NCI-H1092 treated with DMSO at 0.1 percent for 48 hours (cell line): ENCODE results near the gene ILF3.
"Not testable (repeated sequence)": the region's sequence is repeated elsewhere in the genome, so short reads cannot be mapped to it uniquely, and the experiment has no call there.

Experiments used
- DNase-seq: peaks from one replicate; lab custom pipeline; 2025; lab: John Stamatoyannopoulos, UW

The ILF3 gene

DNA sequence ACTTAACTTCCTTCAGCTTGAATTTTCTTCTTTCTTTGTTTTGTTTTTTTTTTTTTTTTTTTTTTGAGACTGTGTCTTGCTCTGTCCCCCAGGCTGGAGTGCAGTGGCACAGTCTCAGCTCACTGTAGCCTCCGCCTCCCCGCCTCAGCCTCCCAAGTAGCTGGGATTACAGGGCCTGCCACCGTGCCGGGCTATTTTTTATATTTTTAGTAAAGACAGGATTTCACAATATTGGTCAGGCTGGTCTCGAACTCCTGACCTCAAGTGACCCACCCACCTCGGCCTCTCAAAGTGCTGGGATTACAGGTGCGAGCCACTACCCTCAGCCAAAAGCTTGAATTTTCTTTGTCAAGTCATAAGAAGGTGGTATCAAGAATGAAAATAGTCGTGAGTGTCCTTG, 21.1 kb downstream of the ILF3 start:
- DNase-seq, result not testable (repeated sequence)

DNA sequence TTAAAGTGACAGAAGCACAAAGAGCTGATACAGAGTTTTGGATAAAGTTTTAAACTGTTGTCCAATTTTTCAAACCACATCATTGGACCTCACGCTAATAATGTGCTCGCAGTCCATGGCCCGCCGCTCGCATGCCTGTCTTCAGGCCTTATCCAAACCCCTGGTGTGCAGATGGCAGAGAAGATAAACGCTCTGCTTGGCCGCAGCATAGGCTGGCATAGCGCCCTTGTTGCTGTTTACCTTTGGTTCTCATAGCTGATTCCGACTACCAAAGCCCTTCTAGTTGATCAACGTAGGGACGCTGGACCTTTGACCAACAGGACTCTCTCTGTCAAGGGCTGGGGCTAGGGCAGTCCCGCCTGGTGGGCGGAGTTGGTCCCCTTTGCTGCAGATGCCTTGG, 23.6 kb downstream of the ILF3 start:
- no peak for DNase-seq

DNA sequence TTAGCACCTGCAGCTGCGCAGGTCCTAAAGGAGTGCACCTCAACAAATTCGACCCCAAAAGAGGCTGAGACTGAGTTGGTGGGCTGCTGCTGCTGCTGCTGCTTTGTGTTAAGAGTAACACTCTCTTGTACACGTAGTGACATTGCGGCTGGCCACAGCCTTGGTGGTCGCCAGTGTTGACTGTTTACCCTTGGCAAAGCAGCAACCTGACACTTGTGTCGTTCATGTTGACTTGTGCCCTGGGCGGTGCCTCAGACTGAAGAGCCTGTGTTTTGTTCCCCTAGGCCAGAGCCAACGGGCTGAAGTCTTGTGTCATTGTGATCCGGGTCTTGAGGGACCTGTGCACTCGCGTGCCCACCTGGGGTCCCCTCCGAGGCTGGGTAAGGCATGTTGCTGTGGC, 24.7 kb downstream of the ILF3 start:
- no peak for DNase-seq

DNA sequence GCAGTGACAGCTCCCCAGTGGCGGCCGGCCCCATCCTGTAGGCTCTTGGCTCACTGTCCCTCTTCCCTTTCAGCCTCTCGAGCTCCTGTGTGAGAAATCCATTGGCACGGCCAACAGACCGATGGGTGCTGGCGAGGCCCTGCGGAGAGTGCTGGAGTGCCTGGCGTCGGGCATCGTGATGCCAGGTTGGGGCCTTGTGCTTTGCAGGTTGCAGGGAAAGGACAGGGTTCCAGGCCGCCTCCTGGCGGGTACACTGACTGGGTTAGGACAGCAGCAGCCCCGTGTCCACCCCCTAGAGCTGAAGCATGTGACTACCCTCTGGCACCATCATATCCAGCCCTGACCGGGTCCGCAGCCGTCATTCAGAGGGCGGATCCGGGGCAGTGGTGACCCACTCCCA, 25.6 kb downstream of the ILF3 start:
- no peak for DNase-seq

DNA sequence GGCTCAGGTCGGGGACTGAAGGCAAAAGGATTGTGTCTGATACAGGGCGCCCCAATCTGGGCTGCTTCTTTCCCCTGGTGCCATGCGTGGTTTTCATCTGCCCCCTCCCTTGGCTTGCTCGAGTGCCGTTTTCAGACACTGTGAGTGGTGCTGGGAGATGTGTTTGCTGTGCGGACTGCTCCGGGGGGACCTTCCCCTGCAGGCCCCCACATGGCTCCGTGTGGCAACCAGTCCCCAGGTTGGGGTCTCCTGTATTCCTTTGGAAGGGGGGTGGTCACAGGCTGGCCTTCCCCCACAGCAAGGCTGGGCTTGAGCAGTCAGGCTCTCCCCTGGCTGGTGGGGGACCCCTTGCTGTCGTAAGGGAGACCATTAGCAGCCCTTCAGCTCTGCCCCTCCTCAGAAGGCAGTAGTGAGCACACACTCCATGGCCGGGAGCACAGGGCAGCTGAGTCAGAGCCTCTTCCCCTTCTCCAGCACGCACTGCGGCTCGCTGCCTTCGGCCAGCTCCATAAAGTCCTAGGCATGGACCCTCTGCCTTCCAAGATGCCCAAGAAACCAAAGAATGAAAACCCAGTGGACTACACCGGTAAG, 26.5 kb downstream of the ILF3 start:
- no peak for DNase-seq

DNA sequence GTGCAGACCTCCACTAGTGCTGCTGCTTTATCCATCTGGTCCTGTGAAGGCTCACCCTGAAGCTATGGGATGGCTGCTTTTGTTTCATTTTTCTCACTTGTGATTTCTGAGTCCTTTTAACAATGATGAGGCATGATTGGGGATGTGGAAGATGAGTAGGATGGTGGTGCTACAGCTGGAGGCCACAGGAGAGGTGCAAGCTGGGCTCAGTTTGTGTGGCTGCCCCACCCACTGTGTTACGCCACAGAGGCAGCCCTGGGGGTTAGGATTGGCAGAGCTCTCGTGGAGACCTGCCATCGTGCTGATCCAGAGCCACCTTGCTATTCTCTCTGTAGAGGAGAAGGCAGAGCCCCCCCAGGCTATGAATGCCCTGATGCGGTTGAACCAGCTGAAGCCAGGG, 27.5 kb downstream of the ILF3 start:
- DNase-seq, result no peak

DNA sequence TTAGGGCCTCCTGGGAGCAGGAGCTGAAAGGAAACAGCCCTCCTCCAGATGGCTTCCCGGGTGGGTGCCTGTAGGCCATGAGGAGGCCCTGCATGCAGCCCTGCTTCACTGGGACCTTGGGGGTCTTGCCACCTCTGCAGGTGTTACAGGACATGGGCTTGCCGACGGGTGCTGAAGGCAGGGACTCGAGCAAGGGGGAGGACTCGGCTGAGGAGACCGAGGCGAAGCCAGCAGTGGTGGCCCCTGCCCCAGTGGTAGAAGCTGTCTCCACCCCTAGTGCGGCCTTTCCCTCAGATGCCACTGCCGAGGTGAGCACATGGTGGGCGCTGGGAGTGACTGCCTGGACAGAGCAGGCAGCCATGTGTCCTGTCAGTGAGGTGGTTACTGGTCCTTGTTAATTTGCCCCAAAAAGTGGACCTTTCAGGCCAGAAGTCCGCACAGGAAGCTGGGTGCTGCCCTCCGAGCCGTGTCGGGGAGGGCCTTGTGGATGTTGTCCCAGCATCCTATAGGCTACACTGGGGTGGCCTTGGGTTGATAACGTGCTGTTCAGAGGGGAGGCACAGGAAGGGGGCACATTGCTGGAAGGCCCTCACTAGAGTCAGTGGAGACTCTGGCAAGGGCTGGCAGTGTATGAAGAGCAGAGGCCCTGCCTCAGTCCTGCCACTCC, 28.4 kb downstream of the ILF3 start:
- no peak for DNase-seq

DNA sequence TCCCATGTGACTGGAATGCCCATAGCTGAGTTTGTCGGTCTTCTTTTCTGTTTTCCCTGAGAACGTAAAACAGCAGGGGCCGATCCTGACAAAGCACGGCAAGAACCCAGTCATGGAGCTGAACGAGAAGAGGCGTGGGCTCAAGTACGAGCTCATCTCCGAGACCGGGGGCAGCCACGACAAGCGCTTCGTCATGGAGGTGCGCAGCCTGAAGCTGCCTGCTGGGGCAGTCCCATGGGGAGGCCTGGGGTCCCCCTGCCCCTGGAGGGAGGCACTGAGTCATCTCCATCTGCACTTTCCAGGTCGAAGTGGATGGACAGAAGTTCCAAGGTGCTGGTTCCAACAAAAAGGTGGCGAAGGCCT, 28.9 kb downstream of the ILF3 start:
- no peak for DNase-seq

DNA sequence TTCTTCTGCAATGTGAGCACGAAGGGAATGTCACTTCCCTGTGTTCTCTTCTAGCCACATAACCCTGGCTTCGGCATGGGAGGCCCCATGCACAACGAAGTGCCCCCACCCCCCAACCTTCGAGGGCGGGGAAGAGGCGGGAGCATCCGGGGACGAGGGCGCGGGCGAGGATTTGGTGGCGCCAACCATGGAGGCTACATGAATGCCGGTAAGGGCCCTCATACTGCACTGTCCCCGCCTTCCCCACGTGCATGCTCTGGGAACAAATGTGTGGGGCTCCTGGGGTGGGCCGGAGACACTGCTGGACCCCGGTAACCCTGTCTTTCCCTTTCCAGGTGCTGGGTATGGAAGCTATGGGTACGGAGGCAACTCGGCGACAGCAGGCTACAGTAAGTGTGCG, 29.4 kb downstream of the ILF3 start:
- DNase-seq, result no peak

DNA sequence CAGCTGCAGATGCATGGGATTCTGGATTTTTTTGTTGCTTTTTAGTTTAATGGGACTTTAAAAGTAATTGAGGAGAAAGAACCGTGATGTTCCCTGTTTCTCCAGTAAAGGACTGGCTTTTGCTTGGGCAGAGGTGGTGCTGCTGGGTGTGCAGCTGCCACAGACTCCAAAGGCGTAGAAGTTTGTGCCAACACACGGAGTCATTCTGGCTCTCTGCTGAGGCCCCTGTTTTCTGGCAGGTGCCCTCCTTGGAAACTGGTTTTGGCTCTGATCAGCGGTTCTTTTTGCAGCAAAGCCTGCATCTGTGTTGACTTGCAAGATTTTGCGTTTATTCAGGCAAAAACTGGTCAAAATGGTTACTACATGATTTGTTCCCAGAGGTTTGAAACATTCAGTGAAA, 31.1 kb downstream of the ILF3 start:
- DNase-seq, result no peak

DNA sequence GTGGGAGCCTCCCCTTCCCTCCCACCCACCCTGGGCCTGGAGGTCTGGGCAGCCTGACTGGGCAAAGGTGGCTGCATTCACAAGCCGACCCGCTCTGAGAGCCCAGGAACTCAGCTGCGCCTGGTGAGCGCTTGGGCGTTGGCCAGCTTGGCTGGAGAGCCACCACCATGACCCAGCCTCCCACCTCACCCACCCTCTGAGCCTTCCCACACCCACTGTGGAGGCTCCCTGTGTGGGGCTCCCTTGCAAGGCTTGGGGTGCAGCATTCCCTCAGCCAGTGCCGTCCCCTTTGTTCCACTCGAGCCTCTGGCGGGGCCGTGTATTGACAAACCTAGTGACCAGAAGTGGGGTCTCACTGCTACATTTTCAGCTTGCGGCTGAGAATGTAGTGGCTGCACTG, 32.0 kb downstream of the ILF3 start:
- DNase-seq, result no peak

DNA sequence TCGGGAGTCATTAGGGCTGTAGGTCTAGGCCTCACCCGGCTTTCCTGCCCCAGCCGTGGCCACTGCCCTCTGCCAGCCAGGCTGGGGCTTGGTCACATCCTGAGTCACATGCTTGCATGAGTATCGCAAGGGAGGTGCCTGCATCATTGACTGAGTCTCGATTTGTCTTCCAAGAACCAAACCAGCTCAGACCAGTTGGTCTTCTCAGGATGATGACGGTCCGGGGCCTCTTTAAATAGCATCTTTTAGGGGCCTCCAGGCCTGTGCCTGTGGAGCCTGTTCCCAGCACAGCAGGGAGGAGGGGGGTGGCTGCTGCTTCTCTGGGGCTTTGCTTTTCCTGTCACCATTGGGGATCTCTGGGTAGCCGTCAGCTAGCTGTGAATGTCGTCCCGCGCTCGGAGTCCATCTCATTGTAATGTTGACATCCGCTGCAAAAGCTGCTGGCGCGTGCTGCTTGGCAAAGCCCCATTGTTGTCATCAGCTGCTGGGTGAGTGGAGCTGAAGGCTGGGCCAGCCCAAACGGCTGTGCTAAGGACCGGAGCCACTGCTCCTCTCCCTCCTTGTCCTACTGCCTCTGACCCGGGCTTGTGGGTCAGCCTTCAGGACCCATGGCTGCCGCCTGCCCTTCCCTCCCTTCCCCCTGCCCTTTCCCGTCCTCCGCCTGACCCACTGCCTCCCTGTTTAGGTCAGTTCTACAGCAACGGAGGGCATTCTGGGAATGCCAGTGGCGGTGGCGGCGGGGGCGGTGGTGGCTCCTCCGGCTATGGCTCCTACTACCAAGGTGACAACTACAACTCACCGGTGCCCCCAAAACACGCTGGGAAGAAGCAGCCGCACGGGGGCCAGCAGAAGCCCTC, 32.7 kb downstream of the ILF3 start:
- no peak for DNase-seq

DNA sequence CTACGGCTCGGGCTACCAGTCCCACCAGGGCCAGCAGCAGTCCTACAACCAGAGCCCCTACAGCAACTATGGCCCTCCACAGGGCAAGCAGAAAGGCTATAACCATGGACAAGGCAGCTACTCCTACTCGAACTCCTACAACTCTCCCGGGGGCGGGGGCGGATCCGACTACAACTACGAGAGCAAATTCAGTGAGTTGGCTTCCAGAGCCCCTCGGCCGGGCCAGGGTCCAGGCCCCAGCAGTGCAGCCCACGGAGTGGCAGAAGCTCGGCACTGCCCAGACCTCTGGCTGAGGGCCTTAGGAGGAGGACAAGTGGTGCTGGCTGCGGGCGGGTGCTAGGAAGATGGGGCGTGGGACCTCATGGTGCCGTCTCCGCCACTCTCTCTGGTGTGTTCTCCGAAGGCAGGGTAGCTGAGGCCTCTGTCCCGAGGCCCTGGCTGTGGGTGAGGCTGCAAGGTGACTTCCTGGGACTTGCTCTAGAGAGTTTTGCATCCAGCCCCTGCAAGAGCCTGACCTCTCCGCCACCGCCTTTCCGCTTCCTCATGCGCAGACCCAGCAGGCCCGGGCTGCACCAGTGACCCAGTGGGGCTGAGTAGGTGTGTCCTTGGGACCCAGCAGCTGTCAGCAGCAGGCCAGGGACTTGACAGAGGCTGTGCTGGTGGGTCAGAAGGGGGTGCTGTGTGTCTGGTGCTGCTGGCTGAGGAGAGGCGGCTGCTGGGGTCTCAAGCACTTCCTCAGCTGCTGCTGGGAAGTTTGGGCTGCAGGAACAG, 33.6 kb downstream of the ILF3 start:
- no peak for DNase-seq

DNA sequence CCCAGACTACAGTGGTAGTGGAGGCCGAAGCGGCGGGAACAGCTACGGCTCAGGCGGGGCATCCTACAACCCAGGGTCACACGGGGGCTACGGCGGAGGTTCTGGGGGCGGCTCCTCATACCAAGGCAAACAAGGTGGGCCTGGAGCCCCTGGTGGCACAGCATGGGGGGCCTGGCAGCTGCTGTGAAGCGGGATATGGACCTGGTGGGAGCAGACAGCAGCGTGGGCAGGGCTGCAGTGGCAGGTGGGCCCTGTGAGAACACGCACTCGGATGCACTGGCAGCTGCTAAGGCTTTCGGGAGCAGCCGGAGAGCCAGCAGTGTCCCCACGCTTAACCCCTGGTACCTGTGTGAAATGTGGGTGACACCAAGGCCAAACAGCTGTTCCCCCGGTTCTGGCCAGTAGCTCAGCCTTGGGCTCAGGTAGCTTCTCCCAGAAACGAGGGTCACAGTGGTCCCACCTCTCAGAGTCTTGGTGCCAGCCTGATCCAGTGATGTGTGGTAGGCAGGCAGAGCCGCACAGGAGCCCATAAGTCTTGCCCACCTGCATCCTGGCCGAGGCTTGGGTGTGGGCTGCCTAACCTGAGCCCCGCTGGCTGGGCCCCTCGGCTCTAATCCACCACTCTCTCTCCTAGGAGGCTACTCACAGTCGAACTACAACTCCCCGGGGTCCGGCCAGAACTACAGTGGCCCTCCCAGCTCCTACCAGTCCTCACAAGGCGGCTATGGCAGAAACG, 34.6 kb downstream of the ILF3 start:
- no peak for DNase-seq

DNA sequence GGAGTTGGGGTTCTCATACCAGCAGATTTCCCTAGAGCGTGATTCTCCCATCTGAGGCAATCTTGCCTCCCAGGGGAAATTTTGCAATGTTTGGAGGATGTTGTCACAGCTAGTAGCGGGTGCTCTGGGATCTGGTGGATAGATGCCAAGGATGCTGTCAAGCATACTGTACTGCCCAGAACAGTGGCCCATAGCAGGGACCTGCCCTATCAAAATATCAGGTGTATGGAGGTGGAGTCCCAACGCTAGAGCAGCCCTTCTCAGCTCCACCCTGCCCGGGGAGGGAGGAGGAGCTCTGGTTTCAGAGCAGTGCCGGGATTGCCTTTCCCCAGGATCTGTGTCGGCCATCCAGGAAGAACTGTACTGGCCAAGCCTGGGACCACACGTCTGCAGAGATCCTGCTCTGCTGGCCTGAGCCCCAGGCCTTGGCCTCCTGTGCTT, 36.2 kb downstream of the ILF3 start:
- no peak for DNase-seq

DNA sequence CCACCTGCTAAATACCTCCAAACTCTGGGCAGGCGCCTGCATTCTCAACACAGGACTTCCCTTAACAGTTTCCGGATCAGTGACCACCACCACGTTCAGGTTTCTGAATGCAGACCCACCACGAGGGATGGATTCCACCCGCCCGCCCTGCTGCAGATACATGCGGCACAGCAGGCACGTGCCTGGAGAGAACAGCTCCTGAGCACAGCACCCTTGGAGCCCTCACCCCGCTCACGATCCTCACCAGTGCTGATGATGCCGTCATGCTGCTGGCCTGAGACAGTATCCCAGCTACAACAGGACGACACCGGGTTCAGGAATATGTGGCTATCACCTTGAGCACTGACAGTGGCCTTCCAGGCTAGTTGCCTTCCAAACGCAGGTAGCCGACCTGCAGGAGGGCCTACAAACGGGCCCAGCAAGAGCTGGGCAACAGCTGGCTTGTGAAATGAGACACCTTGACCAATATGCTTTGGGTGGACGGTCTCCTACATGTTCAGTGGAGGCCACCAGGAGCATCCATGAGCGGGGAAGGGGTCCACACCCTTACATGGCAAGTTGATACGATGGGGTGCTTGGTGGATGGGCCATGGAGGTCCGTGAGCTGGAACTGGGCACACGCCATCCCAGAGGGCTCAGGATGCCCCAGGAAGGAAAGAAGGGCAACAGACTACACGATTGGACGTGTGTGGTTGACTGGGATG, 37.2 kb downstream of the ILF3 start:
- DNase-seq, result no peak

DNA sequence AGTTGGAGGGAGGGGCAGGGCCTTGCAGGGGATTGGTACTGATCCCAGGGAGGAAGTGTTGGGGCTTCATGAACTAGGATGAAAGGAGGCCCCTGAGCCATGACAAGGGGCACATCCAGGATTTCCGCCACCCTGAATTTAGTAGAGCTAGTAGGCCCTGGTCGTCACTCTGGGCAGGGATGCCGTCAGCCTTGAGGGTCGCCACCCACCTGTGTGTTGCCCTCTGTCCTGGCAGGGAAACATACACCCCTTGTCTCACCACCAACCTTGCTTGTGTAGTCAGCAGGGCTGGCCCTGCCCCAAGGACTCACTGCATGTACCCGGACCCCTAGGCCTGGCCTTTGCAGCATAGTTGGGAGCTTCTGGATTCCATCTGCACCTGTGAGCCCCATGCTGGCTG, 37.7 kb downstream of the ILF3 start:
- no peak for DNase-seq

DNA sequence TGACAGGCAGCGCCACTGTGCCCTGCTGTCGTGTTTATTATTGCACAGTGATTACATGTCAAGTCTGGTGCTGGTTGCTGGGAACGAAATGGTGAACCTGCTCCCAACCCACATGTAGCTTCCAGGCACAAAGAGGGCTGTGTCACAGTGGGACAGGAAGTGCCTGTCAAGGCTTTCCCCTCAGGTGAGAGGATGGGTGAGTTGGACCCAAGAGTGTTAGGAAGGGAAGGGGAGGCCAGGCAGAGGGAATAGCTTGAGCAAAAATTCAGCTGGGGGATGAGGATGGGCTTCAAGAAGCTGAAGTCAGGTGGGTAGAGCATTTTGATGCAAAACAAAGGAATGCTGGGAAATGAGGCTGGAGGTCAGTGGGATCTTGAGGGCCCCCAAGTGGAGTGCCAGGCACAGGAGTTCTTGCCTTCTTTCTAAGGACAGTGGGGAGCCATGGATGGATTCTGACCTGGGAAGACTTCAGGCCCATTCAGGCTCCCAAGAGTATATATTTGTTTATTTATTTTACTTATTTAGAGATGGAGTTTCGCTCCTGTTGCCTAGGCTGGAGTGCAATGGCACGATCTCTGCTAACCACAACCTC, 38.6 kb downstream of the ILF3 start:
- DNase-seq, result no peak

DNA sequence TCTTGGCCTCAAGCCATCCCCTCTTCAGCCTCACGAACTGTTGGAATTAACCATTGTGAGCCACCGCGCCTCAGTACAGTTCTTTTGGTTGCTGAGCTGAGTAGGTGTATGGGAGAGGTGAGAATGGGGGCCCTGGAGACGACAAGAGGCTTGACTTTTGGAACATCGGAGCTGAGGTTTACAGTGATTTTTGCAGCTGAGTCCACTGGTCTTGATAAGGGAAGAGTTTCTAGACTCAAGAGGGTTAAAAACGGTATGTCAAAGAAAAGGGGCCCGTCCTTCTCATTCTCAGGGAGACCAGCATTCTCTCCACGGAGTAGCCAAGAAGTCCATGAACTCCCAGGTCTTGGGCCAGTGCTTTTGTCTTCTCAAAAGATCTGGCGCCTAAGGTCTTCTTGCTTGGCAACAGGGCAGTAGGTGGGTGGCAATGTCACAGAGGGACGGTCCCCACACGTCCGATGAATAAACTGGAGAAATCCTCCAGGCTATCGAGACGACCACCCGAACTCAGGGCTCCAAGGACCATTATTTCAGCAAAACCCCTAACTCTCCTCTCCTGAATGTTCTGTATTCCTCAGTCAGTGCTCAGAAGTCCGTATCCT, 40.7 kb downstream of the ILF3 start:
- DNase-seq, result peak; percentile 27
